ENCODE data around the gene SPACA6.

The SPACA6 gene

GRCh38 chr19:51739466-51740213 is 46.5 kb downstream of the SPACA6 start:
- no peak for DNase-seq

- DNase-seq: no peak
Observed at GRCh38 chr19:51740356-51740755, 47.2 kb downstream of the SPACA6 start.

- no peak for DNase-seq
Observed at GRCh38 chr19:51742789-51743188, 49.7 kb downstream of the SPACA6 start.

GRCh38 chr19:51743405-51743804 is 50.3 kb downstream of the SPACA6 start:
- DNase-seq: no peak

GRCh38 chr19:51746731-51747130 is 53.6 kb downstream of the SPACA6 start:
- no peak for DNase-seq

- DNase-seq: no peak
Observed at GRCh38 chr19:51749979-51750378, 56.8 kb downstream of the SPACA6 start.

- DNase-seq: no peak
Observed at GRCh38 chr19:51750400-51751094, 57.4 kb downstream of the SPACA6 start.

GRCh38 chr19:51751655-51752054 is 58.5 kb downstream of the SPACA6 start, which contains the start of gene FPR1:
Gene FPR1, minus strand, starts transcription at chr19:51751878. Its CDS starts 4,884 bp downstream, at chr19:51746994.
- DNase-seq: no peak

- no peak for DNase-seq
Observed at GRCh38 chr19:51754109-51754508, 61.0 kb downstream of the SPACA6 start.

GRCh38 chr19:51754770-51755169 is 61.6 kb downstream of the SPACA6 start:
- no peak for DNase-seq

All from activated naive CD4-positive, alpha-beta T cell treated with Interleukin-2 at 50 U/mL for 16 hours (primary cell).